ENCODE results near the gene MACO1.
A peak's percentile ranks its signal among the peaks of the same experiment; 100 is the strongest.

The MACO1 gene

GRCh38 chr1:25524568-25525360 is 94.1 kb downstream of the MACO1 start:
- Histone ChIP-seq H2BK5ac (ENCODE audit: low read length) (no peak overlapping the region), H3K23ac (ENCODE audit: low read depth, low read length, poor library complexity) (no peak overlapping the region), H3K14ac (ENCODE audit: low read length) (no peak overlapping the region), H4K91ac (ENCODE audit: low read depth, low read length, poor library complexity) (no peak overlapping the region), H3K4me2 (ENCODE audit: insufficient read depth, low read length, poor library complexity, severe bottlenecking) (no peak overlapping the region), H2BK120ac (ENCODE audit: low read depth, low read length) (no peak overlapping the region), H3K4me3 (ENCODE audit: low read length in 2 of 2) (no peak overlapping the region), H3K27me3 (ENCODE audit: control insufficient read depth in 3 of 3, insufficient read depth in 3 of 3, low read depth in 1 of 3, low read length in 3 of 3) (peaks cover 0 to 11% (median 0%) of the 10 kb centered on the region in 3 experiments), H3K36me3 (replicated peaks in 1 of 2; ENCODE audit: control insufficient read depth in 2 of 2, insufficient read depth in 2 of 2, low read length in 2 of 2) (no peaks in the 10 kb centered on the region), H3K9me3 (replicated peaks in 1 of 2; ENCODE audit: control insufficient read depth in 2 of 2, insufficient read depth in 1 of 2, low read depth in 1 of 2, low read length in 2 of 2) (peaks cover 0 to 7% of the 10 kb centered on the region in 2 donors), H3K9ac (ENCODE audit: low read depth, low read length, poor library complexity) (no peak overlapping the region), H3K18ac (ENCODE audit: low read length) (no peak overlapping the region), H2BK12ac (ENCODE audit: low read length) (no peak overlapping the region), H4K8ac (ENCODE audit: low read depth, low read length) (no peak overlapping the region), H3K79me1 (ENCODE audit: low read depth, low read length) (no peaks in the 10 kb centered on the region), H3K4ac (ENCODE audit: low read length) (no peak overlapping the region), H3K4me1 (ENCODE audit: control insufficient read depth in 2 of 2, insufficient read depth in 1 of 2, low read depth in 1 of 2, low read length in 2 of 2) (peaks cover 3 to 9% of the 10 kb centered on the region in 2 donors), H2AFZ (ENCODE audit: low read length) (no peak overlapping the region), H2AK5ac (ENCODE audit: low read depth, low read length) (peak overlapping the region; percentile 30), H3K27ac (replicated peaks; ENCODE audit: low read length) (no peak overlapping the region), H2BK15ac (ENCODE audit: low read length) (no peak overlapping the region)
- WGBS, 2 donors (ENCODE audit: extremely low coverage in 2 of 2, insufficient read length in 2 of 2, insufficient replicate concordance in 1 of 2), result no CpG with 5 or more reads among the region's 15 CpGs
- no peak for DNase-seq (ENCODE audit: low spot score)

- Histone ChIP-seq H3K9ac (ENCODE audit: low read depth, low read length, poor library complexity) (no peak overlapping the region), H3K4me1 (ENCODE audit: control insufficient read depth in 2 of 2, insufficient read depth in 1 of 2, low read depth in 1 of 2, low read length in 2 of 2) (peaks cover 3 to 9% of the 10 kb centered on the region in 2 donors), H2AK5ac (ENCODE audit: low read depth, low read length) (no peak overlapping the region), H4K8ac (ENCODE audit: low read depth, low read length) (no peak overlapping the region), H2BK120ac (ENCODE audit: low read depth, low read length) (no peak overlapping the region), H2AFZ (ENCODE audit: low read length) (no peak overlapping the region), H3K4me3 (ENCODE audit: low read length in 2 of 2) (no peak overlapping the region), H3K36me3 (replicated peaks in 1 of 2; ENCODE audit: control insufficient read depth in 2 of 2, insufficient read depth in 2 of 2, low read length in 2 of 2) (no peaks in the 10 kb centered on the region), H3K79me1 (ENCODE audit: low read depth, low read length) (no peaks in the 10 kb centered on the region), H3K18ac (ENCODE audit: low read length) (no peak overlapping the region), H3K4ac (ENCODE audit: low read length) (no peak overlapping the region), H3K9me3 (replicated peaks in 1 of 2; ENCODE audit: control insufficient read depth in 2 of 2, insufficient read depth in 1 of 2, low read depth in 1 of 2, low read length in 2 of 2) (peaks cover 0 to 7% of the 10 kb centered on the region in 2 donors), H4K91ac (ENCODE audit: low read depth, low read length, poor library complexity) (no peak overlapping the region), H3K23ac (ENCODE audit: low read depth, low read length, poor library complexity) (no peak overlapping the region), H3K27ac (replicated peaks; ENCODE audit: low read length) (no peak overlapping the region), H2BK12ac (ENCODE audit: low read length) (no peak overlapping the region), H2BK5ac (ENCODE audit: low read length) (no peak overlapping the region), H2BK15ac (ENCODE audit: low read length) (no peak overlapping the region), H3K14ac (ENCODE audit: low read length) (no peak overlapping the region), H3K27me3 (ENCODE audit: control insufficient read depth in 3 of 3, insufficient read depth in 3 of 3, low read depth in 1 of 3, low read length in 3 of 3) (peaks cover 0 to 11% (median 0%) of the 10 kb centered on the region in 3 experiments), H3K4me2 (ENCODE audit: insufficient read depth, low read length, poor library complexity, severe bottlenecking) (no peak overlapping the region)
- no peak for DNase-seq (ENCODE audit: low spot score)
- WGBS, 2 donors (ENCODE audit: extremely low coverage in 2 of 2, insufficient read length in 2 of 2, insufficient replicate concordance in 1 of 2), result no CpG with 5 or more reads among the region's 4 CpGs
Measured at GRCh38 chr1:25525361-25525688, 94.6 kb downstream of the MACO1 start.

- Histone ChIP-seq H3K79me1 (ENCODE audit: low read depth, low read length) (no peaks in the 10 kb centered on the region), H2AK5ac (ENCODE audit: low read depth, low read length) (no peak overlapping the region), H3K27ac (replicated peaks; ENCODE audit: low read length) (no peak overlapping the region), H3K14ac (ENCODE audit: low read length) (no peak overlapping the region), H3K23ac (ENCODE audit: low read depth, low read length, poor library complexity) (no peak overlapping the region), H2BK12ac (ENCODE audit: low read length) (no peak overlapping the region), H3K9ac (ENCODE audit: low read depth, low read length, poor library complexity) (no peak overlapping the region), H3K4me1 (ENCODE audit: control insufficient read depth in 2 of 2, insufficient read depth in 1 of 2, low read depth in 1 of 2, low read length in 2 of 2) (peaks cover 3 to 9% of the 10 kb centered on the region in 2 donors), H2AFZ (ENCODE audit: low read length) (no peak overlapping the region), H2BK120ac (ENCODE audit: low read depth, low read length) (no peak overlapping the region), H3K18ac (ENCODE audit: low read length) (no peak overlapping the region), H3K4me3 (ENCODE audit: low read length in 2 of 2) (no peak overlapping the region), H3K27me3 (ENCODE audit: control insufficient read depth in 3 of 3, insufficient read depth in 3 of 3, low read depth in 1 of 3, low read length in 3 of 3) (peaks cover 0 to 11% (median 0%) of the 10 kb centered on the region in 3 experiments), H3K9me3 (replicated peaks in 1 of 2; ENCODE audit: control insufficient read depth in 2 of 2, insufficient read depth in 1 of 2, low read depth in 1 of 2, low read length in 2 of 2) (peaks cover 0 to 7% of the 10 kb centered on the region in 2 donors), H3K4me2 (ENCODE audit: insufficient read depth, low read length, poor library complexity, severe bottlenecking) (no peak overlapping the region), H4K8ac (ENCODE audit: low read depth, low read length) (no peak overlapping the region), H3K36me3 (replicated peaks in 1 of 2; ENCODE audit: control insufficient read depth in 2 of 2, insufficient read depth in 2 of 2, low read length in 2 of 2) (no peaks in the 10 kb centered on the region), H2BK5ac (ENCODE audit: low read length) (no peak overlapping the region), H3K4ac (ENCODE audit: low read length) (no peak overlapping the region), H4K91ac (ENCODE audit: low read depth, low read length, poor library complexity) (no peak overlapping the region), H2BK15ac (ENCODE audit: low read length) (no peak overlapping the region)
- no peak for DNase-seq (ENCODE audit: low spot score)
- WGBS, 2 donors (ENCODE audit: extremely low coverage in 2 of 2, insufficient read length in 2 of 2, insufficient replicate concordance in 1 of 2), result no CpG with 5 or more reads among the region's 2 CpGs
Measured at GRCh38 chr1:25526753-25527152, 96.1 kb downstream of the MACO1 start.

- Histone ChIP-seq H2BK120ac (ENCODE audit: low read depth, low read length) (no peak overlapping the region), H2BK15ac (ENCODE audit: low read length) (no peak overlapping the region), H3K23ac (ENCODE audit: low read depth, low read length, poor library complexity) (no peak overlapping the region), H3K14ac (ENCODE audit: low read length) (no peak overlapping the region), H3K9me3 (replicated peaks in 1 of 2; ENCODE audit: control insufficient read depth in 2 of 2, insufficient read depth in 1 of 2, low read depth in 1 of 2, low read length in 2 of 2) (peaks cover 0 to 7% of the 10 kb centered on the region in 2 donors), H4K91ac (ENCODE audit: low read depth, low read length, poor library complexity) (no peak overlapping the region), H3K4me2 (ENCODE audit: insufficient read depth, low read length, poor library complexity, severe bottlenecking) (no peak overlapping the region), H3K36me3 (replicated peaks in 1 of 2; ENCODE audit: control insufficient read depth in 2 of 2, insufficient read depth in 2 of 2, low read length in 2 of 2) (no peaks in the 10 kb centered on the region), H2BK12ac (ENCODE audit: low read length) (no peak overlapping the region), H3K27ac (replicated peaks; ENCODE audit: low read length) (no peak overlapping the region), H3K79me1 (ENCODE audit: low read depth, low read length) (no peaks in the 10 kb centered on the region), H3K4me3 (ENCODE audit: low read length in 2 of 2) (no peak overlapping the region), H3K9ac (ENCODE audit: low read depth, low read length, poor library complexity) (no peak overlapping the region), H3K4ac (ENCODE audit: low read length) (no peak overlapping the region), H3K18ac (ENCODE audit: low read length) (no peak overlapping the region), H3K4me1 (ENCODE audit: control insufficient read depth in 2 of 2, insufficient read depth in 1 of 2, low read depth in 1 of 2, low read length in 2 of 2) (peaks cover 3 to 4% of the 10 kb centered on the region in 2 donors), H2AK5ac (ENCODE audit: low read depth, low read length) (no peak overlapping the region), H3K27me3 (ENCODE audit: control insufficient read depth in 3 of 3, insufficient read depth in 3 of 3, low read depth in 1 of 3, low read length in 3 of 3) (peaks cover 0 to 13% (median 0%) of the 10 kb centered on the region in 3 experiments), H2BK5ac (ENCODE audit: low read length) (no peak overlapping the region), H4K8ac (ENCODE audit: low read depth, low read length) (no peak overlapping the region), H2AFZ (ENCODE audit: low read length) (no peak overlapping the region)
- WGBS, 2 donors (ENCODE audit: extremely low coverage in 2 of 2, insufficient read length in 2 of 2, insufficient replicate concordance in 1 of 2), result no CpG with 5 or more reads among the region's 12 CpGs
- no peak for DNase-seq (ENCODE audit: low spot score)
Measured at GRCh38 chr1:25527226-25527846, 96.6 kb downstream of the MACO1 start.
